OCI-LY7 (cell line): ENCODE results near the gene GPR137B.

ENCODE experiments used
- EZH2phosphoT487 ChIP-seq: fragments of 200-600 bp; sonication (generic); IDR thresholded peaks from 2 replicates; pipeline ENCODE4 v1.6.1; 2018; ENCODE audit warnings: low read depth, borderline replicate concordance, mild to moderate bottlenecking, mixed run types, antibody characterized with exemption, low read length, moderate library complexity, mixed read lengths
- TF ChIP-seq, protein P1 (sequence below): fragments of 200-600 bp; sonication (generic); conservative IDR thresholded peaks from 2 replicates; pipeline ENCODE4 v1.5.1; 2014; ENCODE audit warnings: mild to moderate bottlenecking, antibody characterized with exemption, low read length, moderate library complexity, mixed read lengths

DNA sequence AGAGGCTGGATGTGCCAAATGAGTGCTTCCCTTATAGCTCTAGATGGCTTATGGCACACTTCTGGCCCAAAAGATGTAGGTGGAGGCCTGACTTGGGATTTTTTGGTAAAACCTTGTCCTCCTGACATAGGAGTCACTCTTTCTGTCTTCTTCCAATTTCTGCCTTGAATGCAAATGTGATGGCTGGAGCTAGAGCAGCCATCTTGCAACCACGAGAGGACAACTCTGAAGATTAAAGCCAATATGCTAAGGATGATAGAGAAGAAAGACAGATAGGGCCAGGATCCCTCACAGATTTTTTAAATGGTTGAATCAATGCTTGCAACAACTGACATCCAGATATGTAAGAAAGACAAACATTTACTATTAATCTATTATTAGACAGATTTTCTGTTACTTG is 8.5 kb upstream of the GPR137B start:
- TF ChIP-seq, protein P1, sequence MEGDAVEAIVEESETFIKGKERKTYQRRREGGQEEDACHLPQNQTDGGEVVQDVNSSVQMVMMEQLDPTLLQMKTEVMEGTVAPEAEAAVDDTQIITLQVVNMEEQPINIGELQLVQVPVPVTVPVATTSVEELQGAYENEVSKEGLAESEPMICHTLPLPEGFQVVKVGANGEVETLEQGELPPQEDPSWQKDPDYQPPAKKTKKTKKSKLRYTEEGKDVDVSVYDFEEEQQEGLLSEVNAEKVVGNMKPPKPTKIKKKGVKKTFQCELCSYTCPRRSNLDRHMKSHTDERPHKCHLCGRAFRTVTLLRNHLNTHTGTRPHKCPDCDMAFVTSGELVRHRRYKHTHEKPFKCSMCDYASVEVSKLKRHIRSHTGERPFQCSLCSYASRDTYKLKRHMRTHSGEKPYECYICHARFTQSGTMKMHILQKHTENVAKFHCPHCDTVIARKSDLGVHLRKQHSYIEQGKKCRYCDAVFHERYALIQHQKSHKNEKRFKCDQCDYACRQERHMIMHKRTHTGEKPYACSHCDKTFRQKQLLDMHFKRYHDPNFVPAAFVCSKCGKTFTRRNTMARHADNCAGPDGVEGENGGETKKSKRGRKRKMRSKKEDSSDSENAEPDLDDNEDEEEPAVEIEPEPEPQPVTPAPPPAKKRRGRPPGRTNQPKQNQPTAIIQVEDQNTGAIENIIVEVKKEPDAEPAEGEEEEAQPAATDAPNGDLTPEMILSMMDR = no peak
- TF ChIP-seq EZH2phosphoT487 = no peak
